HEK293 (cell line): ENCODE measurements around the gene NEIL3.

ENCODE experiments used
- CTCF ChIA-PET: fragments of 350-600 bp; formaldehyde crosslinking; extraction: SDS; loops from one replicate; lab custom pipeline; 2021; ENCODE audit warnings: antibody characterized with exemption; lab: Yijun Ruan, JAX
- POLR2A ChIA-PET: fragments of 300-600 bp; formaldehyde crosslinking; extraction: SDS; loops from one replicate; lab custom pipeline; 2020; ENCODE audit warnings: antibody characterized with exemption, inconsistent platforms; lab: Yijun Ruan, JAX
- H3K27ac ChIP-seq: fragments of 200-500 bp; sonication (Bioruptor generic); 2 replicates; pipeline ENCODE4 v1.5.1; 2014; ENCODE audit warnings: low read depth, low read length, control low read depth, inconsistent platforms; ENCODE audit errors: extremely low read depth
- H3K36me3 ChIP-seq, 2 experiments: fragments of 200-500 bp in 1 of 2; sonication (Bioruptor generic) in 1 of 2; 1 replicate in 1 of 2; 2 replicates in 1 of 2; pipeline ENCODE4 v1.5.1; 2014 to 2017; ENCODE audit warnings: inconsistent platforms in 2 of 2, low read length in 2 of 2; ENCODE audit not compliant: control insufficient read depth in 2 of 2, insufficient read depth in 1 of 2
- H3K4me1 ChIP-seq: fragments of 200-500 bp; sonication (Bioruptor generic); 2 replicates; pipeline ENCODE4 v1.5.1; 2014; ENCODE audit warnings: mild to moderate bottlenecking, low read length, inconsistent platforms; ENCODE audit not compliant: control insufficient read depth, insufficient read depth
- H3K4me3 ChIP-seq: 2 replicates; pipeline ENCODE4 v1.5.1; 2011; ENCODE audit warnings: low read depth, mild to moderate bottlenecking, control low read depth, low read length, moderate library complexity
- H3K9me3 ChIP-seq: fragments of 200-500 bp; sonication (Bioruptor generic); 2 replicates; pipeline ENCODE4 v1.5.1; 2014; ENCODE audit warnings: low read depth, low read length, inconsistent platforms; ENCODE audit not compliant: control insufficient read depth, insufficient read depth
- BCL11A ChIP-seq: fragments of 450-650 bp; formaldehyde crosslinking; IDR thresholded peaks from 2 replicates; pipeline ENCODE4 v1.5.1; 2016; ENCODE audit warnings: low read depth, missing biosample characterization, missing genetic modification characterization
- BCL11B ChIP-seq: fragments of 450-650 bp; formaldehyde crosslinking; IDR thresholded peaks from 2 replicates; pipeline ENCODE4 v1.5.1; 2016; ENCODE audit warnings: low read depth, missing biosample characterization, missing genetic modification characterization
- KLF9 ChIP-seq: fragments of 450-650 bp; formaldehyde crosslinking; IDR thresholded peaks from 2 replicates; pipeline ENCODE4 v1.5.1; 2016; ENCODE audit warnings: missing biosample characterization, missing genetic modification characterization, low read depth
- MZF1 ChIP-seq: fragments of 450-650 bp; formaldehyde crosslinking; IDR thresholded peaks from 2 replicates; pipeline ENCODE4 v1.5.1; 2017; ENCODE audit warnings: missing biosample characterization, missing genetic modification characterization, borderline replicate concordance
- SP3 ChIP-seq: fragments of 450-650 bp; formaldehyde crosslinking; IDR thresholded peaks from 2 replicates; pipeline ENCODE4 v1.5.1; 2016; ENCODE audit warnings: missing biosample characterization, missing genetic modification characterization
- TRIM28 ChIP-seq: IDR thresholded peaks from 2 replicates; pipeline ENCODE4 v1.6.1; 2011; ENCODE audit warnings: low read length, control low read depth, borderline replicate concordance
- YY1 ChIP-seq: fragments of 450-650 bp; formaldehyde crosslinking; IDR thresholded peaks from 2 replicates; pipeline ENCODE4 v1.5.1; 2018; ENCODE audit warnings: missing biosample characterization, missing genetic modification characterization
- ZFP37 ChIP-seq: fragments of 450-650 bp; formaldehyde crosslinking; IDR thresholded peaks from 2 replicates; pipeline ENCODE4 v1.5.1; 2016; ENCODE audit warnings: missing biosample characterization, missing genetic modification characterization
- ZFP69B ChIP-seq: fragments of 450-650 bp; formaldehyde crosslinking; IDR thresholded peaks from 2 replicates; pipeline ENCODE4 v1.5.1; 2016; ENCODE audit warnings: missing biosample characterization, missing genetic modification characterization
- ZNF112 ChIP-seq: fragments of 450-650 bp; formaldehyde crosslinking; IDR thresholded peaks from 2 replicates; pipeline ENCODE4 v1.5.0; 2017; ENCODE audit warnings: missing biosample characterization, missing genetic modification characterization
- ZNF114 ChIP-seq: fragments of 450-650 bp; formaldehyde crosslinking; IDR thresholded peaks from 2 replicates; pipeline ENCODE4 v1.5.0; 2017; ENCODE audit warnings: missing biosample characterization, missing genetic modification characterization
- ZNF132 ChIP-seq: fragments of 450-650 bp; formaldehyde crosslinking; IDR thresholded peaks from 2 replicates; pipeline ENCODE4 v1.5.1; 2017; ENCODE audit warnings: missing biosample characterization, missing genetic modification characterization, borderline replicate concordance
- ZNF133 ChIP-seq: fragments of 450-650 bp; formaldehyde crosslinking; IDR thresholded peaks from 2 replicates; pipeline ENCODE4 v1.5.1; 2016; ENCODE audit warnings: missing biosample characterization, missing genetic modification characterization
- ZNF138 ChIP-seq: fragments of 450-650 bp; formaldehyde crosslinking; IDR thresholded peaks from 2 replicates; pipeline ENCODE4 v1.5.1; 2016; ENCODE audit warnings: missing biosample characterization, missing genetic modification characterization, borderline replicate concordance
- ZNF16 ChIP-seq: fragments of 450-650 bp; formaldehyde crosslinking; IDR thresholded peaks from 2 replicates; pipeline ENCODE4 v1.5.1; 2016; ENCODE audit warnings: low read depth, missing biosample characterization, missing genetic modification characterization
- ZNF175 ChIP-seq: fragments of 450-650 bp; formaldehyde crosslinking; IDR thresholded peaks from 2 replicates; pipeline ENCODE4 v1.5.1; 2016; ENCODE audit warnings: missing biosample characterization, missing genetic modification characterization
- ZNF354C ChIP-seq: fragments of 450-650 bp; formaldehyde crosslinking; IDR thresholded peaks from 2 replicates; pipeline ENCODE4 v1.5.1; 2016; ENCODE audit warnings: missing biosample characterization, missing genetic modification characterization, low read depth, borderline replicate concordance
- ZNF548 ChIP-seq: fragments of 450-650 bp; formaldehyde crosslinking; IDR thresholded peaks from 2 replicates; pipeline ENCODE4 v1.5.1; 2016; ENCODE audit warnings: missing biosample characterization, missing genetic modification characterization
- ZNF560 ChIP-seq: fragments of 450-650 bp; formaldehyde crosslinking; IDR thresholded peaks from 2 replicates; pipeline ENCODE4 v1.5.1; 2017; ENCODE audit warnings: missing biosample characterization, missing genetic modification characterization, borderline replicate concordance
- ZNF610 ChIP-seq: fragments of 450-650 bp; formaldehyde crosslinking; IDR thresholded peaks from 2 replicates; pipeline ENCODE4 v1.5.1; 2016; ENCODE audit warnings: missing biosample characterization, missing genetic modification characterization, borderline replicate concordance
- ZNF660 ChIP-seq: fragments of 450-650 bp; IDR thresholded peaks from 2 replicates; pipeline ENCODE4 v1.5.1; 2018; ENCODE audit warnings: missing biosample characterization, mild to moderate bottlenecking, missing genetic modification characterization
- ZNF704 ChIP-seq: fragments of 450-650 bp; formaldehyde crosslinking; IDR thresholded peaks from 2 replicates; pipeline ENCODE4 v1.5.1; 2016; ENCODE audit warnings: missing biosample characterization, missing genetic modification characterization
- ZNF830 ChIP-seq: fragments of 450-650 bp; IDR thresholded peaks from 2 replicates; pipeline ENCODE4 v1.5.0; 2018; ENCODE audit warnings: missing biosample characterization, missing genetic modification characterization, low read depth, mild to moderate bottlenecking, moderate library complexity
- TF ChIP-seq, protein P1 (sequence below): fragments of 450-650 bp; formaldehyde crosslinking; IDR thresholded peaks from 2 replicates; pipeline ENCODE4 v1.5.1; 2016; ENCODE audit warnings: missing biosample characterization, missing genetic modification characterization, borderline replicate concordance

NEIL3 gene

GRCh38 chr4:177376024-177376423 is 66.3 kb downstream of the NEIL3 start:
- Histone ChIP-seq H3K4me1 (no peaks in the 10 kb centered on the region), H3K27ac (no peak overlapping the region), H3K4me3 (no peak overlapping the region), H3K9me3 (no peaks in the 10 kb centered on the region), H3K36me3 (no peaks in the 10 kb centered on the region)
- TF ChIP-seq BCL11B (tag by site-specific recombination) (no peak), ZNF112 (tag by site-specific recombination) (no peak), ZNF610 (no peak), ZFP37 (tag by site-specific recombination) (no peak), ZNF133 (tag by site-specific recombination) (no peak), MZF1 (tag by site-specific recombination) (no peak), ZNF138 (no peak), ZNF16 (no peak), ZNF175 (tag by site-specific recombination) (no peak), ZNF114 (tag by site-specific recombination) (no peak), TRIM28 (no peak), YY1 (no peak), ZNF830 (tag by site-specific recombination) (no peak), ZNF704 (tag by site-specific recombination) (no peak), ZNF560 (tag by site-specific recombination) (no peak)
- TF ChIP-seq, protein P1, sequence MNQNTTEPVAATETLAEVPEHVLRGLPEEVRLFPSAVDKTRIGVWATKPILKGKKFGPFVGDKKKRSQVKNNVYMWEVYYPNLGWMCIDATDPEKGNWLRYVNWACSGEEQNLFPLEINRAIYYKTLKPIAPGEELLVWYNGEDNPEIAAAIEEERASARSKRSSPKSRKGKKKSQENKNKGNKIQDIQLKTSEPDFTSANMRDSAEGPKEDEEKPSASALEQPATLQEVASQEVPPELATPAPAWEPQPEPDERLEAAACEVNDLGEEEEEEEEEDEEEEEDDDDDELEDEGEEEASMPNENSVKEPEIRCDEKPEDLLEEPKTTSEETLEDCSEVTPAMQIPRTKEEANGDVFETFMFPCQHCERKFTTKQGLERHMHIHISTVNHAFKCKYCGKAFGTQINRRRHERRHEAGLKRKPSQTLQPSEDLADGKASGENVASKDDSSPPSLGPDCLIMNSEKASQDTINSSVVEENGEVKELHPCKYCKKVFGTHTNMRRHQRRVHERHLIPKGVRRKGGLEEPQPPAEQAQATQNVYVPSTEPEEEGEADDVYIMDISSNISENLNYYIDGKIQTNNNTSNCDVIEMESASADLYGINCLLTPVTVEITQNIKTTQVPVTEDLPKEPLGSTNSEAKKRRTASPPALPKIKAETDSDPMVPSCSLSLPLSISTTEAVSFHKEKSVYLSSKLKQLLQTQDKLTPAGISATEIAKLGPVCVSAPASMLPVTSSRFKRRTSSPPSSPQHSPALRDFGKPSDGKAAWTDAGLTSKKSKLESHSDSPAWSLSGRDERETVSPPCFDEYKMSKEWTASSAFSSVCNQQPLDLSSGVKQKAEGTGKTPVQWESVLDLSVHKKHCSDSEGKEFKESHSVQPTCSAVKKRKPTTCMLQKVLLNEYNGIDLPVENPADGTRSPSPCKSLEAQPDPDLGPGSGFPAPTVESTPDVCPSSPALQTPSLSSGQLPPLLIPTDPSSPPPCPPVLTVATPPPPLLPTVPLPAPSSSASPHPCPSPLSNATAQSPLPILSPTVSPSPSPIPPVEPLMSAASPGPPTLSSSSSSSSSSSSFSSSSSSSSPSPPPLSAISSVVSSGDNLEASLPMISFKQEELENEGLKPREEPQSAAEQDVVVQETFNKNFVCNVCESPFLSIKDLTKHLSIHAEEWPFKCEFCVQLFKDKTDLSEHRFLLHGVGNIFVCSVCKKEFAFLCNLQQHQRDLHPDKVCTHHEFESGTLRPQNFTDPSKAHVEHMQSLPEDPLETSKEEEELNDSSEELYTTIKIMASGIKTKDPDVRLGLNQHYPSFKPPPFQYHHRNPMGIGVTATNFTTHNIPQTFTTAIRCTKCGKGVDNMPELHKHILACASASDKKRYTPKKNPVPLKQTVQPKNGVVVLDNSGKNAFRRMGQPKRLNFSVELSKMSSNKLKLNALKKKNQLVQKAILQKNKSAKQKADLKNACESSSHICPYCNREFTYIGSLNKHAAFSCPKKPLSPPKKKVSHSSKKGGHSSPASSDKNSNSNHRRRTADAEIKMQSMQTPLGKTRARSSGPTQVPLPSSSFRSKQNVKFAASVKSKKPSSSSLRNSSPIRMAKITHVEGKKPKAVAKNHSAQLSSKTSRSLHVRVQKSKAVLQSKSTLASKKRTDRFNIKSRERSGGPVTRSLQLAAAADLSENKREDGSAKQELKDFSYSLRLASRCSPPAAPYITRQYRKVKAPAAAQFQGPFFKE = no peak
- ChIA-PET CTCF (no interaction called here), POLR2A (no interaction called here)

- Histone ChIP-seq H3K4me1 (no peaks in the 10 kb centered on the region), H3K9me3 (no peaks in the 10 kb centered on the region), H3K27ac (no peak overlapping the region), H3K36me3 (no peaks in the 10 kb centered on the region), H3K4me3 (no peak overlapping the region)
- ChIA-PET POLR2A (no interaction called here), CTCF (interaction anchor here (0.6 to 1.0 kb wide), 3 partner anchors 50 to 325 kb away, joined by 3 read pairs; no protein-coding TSS in a partner anchor)
- TF ChIP-seq ZNF660 = no peak
- no peak for TF ChIP-seq ZNF548 (tag by site-specific recombination)
- TF ChIP-seq ZFP69B (tag by site-specific recombination) = no peak
- no peak for TF ChIP-seq BCL11A
- TF ChIP-seq SP3 (tag by site-specific recombination) = no peak
- no peak for TF ChIP-seq ZNF132 (tag by site-specific recombination)
- TF ChIP-seq ZNF354C (tag by site-specific recombination) = no peak
- no peak for TF ChIP-seq KLF9 (tag by site-specific recombination)
- TF ChIP-seq, all 188 proteins: peak for 0
Measured at GRCh38 chr4:177380730-177381287, 71.1 kb downstream of the NEIL3 start.
